Measurements from ENCODE around the gene CZIB. TPM values are rescaled to one million over a fixed set of nuclear protein-coding genes. Genes with fewer than 3 reads are reported as not detected.

The CZIB gene
- total and polyA plus RNA-seq, 4 donors, result 45.6 to 126 (median 78.1) TPM

DNA sequence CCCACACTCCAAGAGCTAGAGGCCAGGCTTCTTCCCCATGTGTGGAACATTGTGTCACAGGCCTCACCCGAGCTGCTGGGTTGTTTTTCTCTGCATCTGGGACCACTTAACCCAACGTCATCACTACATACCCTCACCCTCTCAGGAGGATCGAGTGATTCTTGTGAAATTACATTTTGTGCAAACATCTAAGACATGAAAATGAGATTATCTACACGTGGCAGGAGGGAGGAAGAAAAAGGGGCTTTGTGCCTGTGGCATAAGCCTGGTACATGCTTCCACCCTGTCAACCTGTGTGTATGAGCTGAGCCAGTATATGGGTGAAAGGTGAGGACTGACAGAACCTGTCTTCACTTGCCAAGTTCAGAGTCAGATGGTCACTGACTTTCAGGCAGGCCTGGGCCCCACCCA is 22.2 kb downstream of the CZIB start:
- no peak overlapping the region for H3K27ac ChIP-seq (ENCODE audit: low read depth in 1 of 2, low read length in 2 of 2)
- ATAC-seq (ENCODE audit: low FRiP score), result no peak
- intact Hi-C loops (cut with DNase I), result no loop called here

DNA sequence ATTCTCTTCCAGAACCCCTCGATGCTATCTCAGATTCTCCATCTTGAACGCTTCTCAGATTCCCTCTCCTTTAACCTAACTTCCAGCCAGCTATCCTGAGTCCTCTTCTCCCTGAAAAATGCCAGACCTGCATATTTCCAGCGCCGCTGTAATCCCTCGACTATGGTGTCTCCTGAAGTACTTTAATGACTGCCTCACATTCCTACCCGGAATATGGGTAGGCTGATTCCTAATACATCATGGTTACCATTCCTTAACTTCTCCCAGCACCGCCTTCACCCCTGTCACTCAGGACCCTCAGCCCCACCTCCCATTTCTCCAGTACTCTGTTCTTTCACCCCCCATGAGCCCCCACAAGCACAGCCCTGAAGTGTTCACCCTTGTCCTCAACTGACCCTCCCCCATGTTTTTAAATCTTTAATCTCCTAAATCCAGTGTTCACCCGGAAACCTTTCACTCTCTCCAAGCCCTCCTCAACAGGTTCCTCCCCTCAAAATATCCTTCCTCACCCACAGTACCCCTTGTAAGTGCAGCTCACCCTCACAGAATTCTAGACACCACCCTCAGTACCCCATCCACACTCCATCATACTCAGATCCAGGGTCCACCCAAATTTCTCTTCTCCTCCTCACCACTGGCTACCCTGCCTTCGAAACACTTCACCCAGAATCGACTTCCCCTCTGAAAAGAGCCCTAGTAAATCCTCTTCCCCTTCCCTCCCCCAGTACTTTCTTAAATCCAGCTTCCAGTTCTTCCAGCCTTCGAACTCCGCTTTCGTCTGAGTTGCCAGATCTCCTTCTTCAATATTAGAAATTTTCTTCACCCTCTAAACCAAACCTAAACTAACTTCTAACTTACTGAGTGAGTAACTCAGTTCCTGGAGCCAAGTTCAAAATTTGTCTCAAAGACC is 22.9 kb downstream of the CZIB start:
- DNase-seq (no peak), ATAC-seq (ENCODE audit: low FRiP score) (peak; percentile 3)
- Histone ChIP-seq H3K4me1 (ENCODE audit: control insufficient read depth in 1 of 2, insufficient read depth in 2 of 2, low read length in 2 of 2) (no peaks in the 10 kb centered on the region), H3K27me3 (ENCODE audit: control insufficient read depth in 1 of 2, insufficient read depth in 2 of 2, low read length in 1 of 2) (no peaks in the 10 kb centered on the region), H3K4me3 (ENCODE audit: low read length in 2 of 2) (peak overlapping the region; percentile 70 to 84), H3K9me3 (ENCODE audit: control insufficient read depth, low read length) (no peaks in the 10 kb centered on the region), H3K36me3 (ENCODE audit: control insufficient read depth in 1 of 2, insufficient read depth in 2 of 2, low read length in 1 of 2) (peaks cover 0 to 4% of the 10 kb centered on the region in 2 donors), H3K27ac (ENCODE audit: low read depth in 1 of 2, low read length in 2 of 2) (peak overlapping the region; percentile 92 to 96)
- 32 to 33% methylated on average over 13 of the region's 13 CpGs for WGBS, 2 donors
- intact Hi-C loops (cut with DNase I), result loop anchor here in 1 of 2 donors (1.0 kb wide), 1 partner anchor 23 kb away; the partner anchor contains the start of gene CZIB

More for the DNA sequence above, 22.2 kb downstream of the CZIB start:
- DNase-seq, result no peak
- peaks cover 0 to 4% of the 10 kb centered on the region in 2 donors for H3K36me3 ChIP-seq (ENCODE audit: control insufficient read depth in 1 of 2, insufficient read depth in 2 of 2, low read length in 1 of 2)
- 42 to 45% methylated on average over 4 of the region's 4 CpGs for WGBS, 2 donors
- no peaks in the 10 kb centered on the region for H3K9me3 ChIP-seq (ENCODE audit: control insufficient read depth, low read length)
- H3K27me3 ChIP-seq (ENCODE audit: control insufficient read depth in 1 of 2, insufficient read depth in 2 of 2, low read length in 1 of 2), result no peaks in the 10 kb centered on the region
- H3K4me1 ChIP-seq (ENCODE audit: control insufficient read depth in 1 of 2, insufficient read depth in 2 of 2, low read length in 2 of 2), result no peaks in the 10 kb centered on the region
- H3K4me3 ChIP-seq (ENCODE audit: low read length in 2 of 2), result no peak overlapping the region

DNA sequence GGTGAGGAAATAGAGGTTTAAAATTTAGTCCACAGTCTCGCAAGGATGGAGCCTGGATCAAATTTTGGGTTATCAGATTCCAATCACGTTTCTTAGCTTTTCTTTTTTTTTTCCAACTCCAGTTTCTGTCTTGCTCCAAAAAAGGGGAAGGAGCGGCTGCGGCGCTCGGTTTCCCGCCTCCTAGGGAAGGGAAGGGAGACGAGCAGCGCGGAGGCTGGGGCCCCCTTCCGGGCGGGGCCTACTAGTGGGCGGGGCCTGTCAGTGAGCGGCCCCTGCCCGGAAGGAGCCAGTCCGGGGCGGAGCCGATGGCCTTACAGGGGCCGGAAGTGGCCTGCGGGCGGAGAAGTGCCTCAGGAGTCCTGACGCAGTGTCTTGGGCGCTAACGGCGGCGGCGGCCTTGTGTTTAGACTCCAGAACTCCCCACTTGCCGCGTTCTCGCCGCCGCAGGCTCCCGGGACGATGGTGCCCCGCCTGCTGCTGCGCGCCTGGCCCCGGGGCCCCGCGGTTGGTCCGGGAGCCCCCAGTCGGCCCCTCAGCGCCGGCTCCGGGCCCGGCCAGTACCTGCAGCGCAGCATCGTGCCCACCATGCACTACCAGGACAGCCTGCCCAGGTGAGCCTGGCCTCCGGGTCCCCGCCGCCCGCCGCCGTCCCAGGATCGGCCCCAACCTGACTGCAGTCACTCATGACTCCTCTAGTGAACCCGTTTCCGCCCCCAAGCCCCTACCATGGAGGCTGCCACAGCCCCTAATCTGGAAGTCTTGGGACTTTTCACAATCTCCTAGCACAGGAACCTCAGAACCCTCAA is 23.7 kb downstream of the CZIB start, which contains the start of gene CPT2:
Gene CPT2 (plus strand): TSS at position 340 of the 806 bp plus-strand sequence. CDS start 120 bp downstream, at position 460.
- peak within 1 kb of the TSS; percentile 70 to 84 for H3K4me3 ChIP-seq (ENCODE audit: low read length in 2 of 2)
- H3K27ac ChIP-seq (ENCODE audit: low read depth in 1 of 2, low read length in 2 of 2), result peak within 1 kb of the TSS; percentile 92 to 96
- ATAC-seq (ENCODE audit: low FRiP score) (peak; percentile 99), DNase-seq (peak; percentile 98)
- WGBS, 2 donors, result 0% methylated on average over 41 to 57 of the region's 57 CpGs
- H3K27me3 ChIP-seq (ENCODE audit: control insufficient read depth in 1 of 2, insufficient read depth in 2 of 2, low read length in 1 of 2), result no peaks in the 10 kb centered on the region
- H3K4me1 ChIP-seq (ENCODE audit: control insufficient read depth in 1 of 2, insufficient read depth in 2 of 2, low read length in 2 of 2), result no peaks in the 10 kb centered on the region
- H3K9me3 ChIP-seq (ENCODE audit: control insufficient read depth, low read length), result no peaks in the 10 kb centered on the region
- intact Hi-C loops (cut with DNase I), result loop anchor here in 1 of 2 donors (1.0 kb wide), 1 partner anchor 24 kb away; the partner anchor contains the start of gene CZIB
- no peaks in the 10 kb centered on the region for H3K36me3 ChIP-seq (ENCODE audit: control insufficient read depth in 1 of 2, insufficient read depth in 2 of 2, low read length in 1 of 2)

DNA sequence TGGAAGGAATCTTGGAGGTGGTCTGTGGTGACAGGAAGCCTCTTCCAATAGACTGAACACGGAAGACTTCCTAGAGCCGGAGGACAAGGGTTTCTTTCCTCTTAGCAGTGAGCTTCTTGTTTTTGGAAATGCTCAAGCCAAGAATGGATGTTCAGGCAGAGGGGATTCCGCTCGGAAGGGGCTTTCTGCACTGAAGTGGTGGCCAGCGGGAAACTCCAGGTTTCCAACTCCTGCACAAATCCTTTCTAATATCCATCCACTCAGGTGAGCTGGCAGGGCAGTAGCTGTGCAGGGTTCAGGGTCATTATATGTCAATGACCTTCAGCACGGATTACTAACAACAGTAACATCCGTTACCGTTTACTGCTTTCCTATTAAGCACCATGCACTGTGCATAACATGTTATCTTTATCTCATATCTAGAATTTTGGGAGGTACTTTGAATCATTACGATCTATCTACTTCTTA is 24.4 kb downstream of the CZIB start:
- H3K27ac ChIP-seq (ENCODE audit: low read depth in 1 of 2, low read length in 2 of 2), result peak overlapping the region in 1 of 2 donors; percentile 52
- 32 to 36% methylated on average over 9 of the region's 9 CpGs for WGBS, 2 donors
- H3K4me3 ChIP-seq (ENCODE audit: low read length in 2 of 2), result peak overlapping the region; percentile 46 to 84
- intact Hi-C loops (cut with DNase I), result no loop called here
- H3K4me1 ChIP-seq (ENCODE audit: control insufficient read depth in 1 of 2, insufficient read depth in 2 of 2, low read length in 2 of 2), result no peaks in the 10 kb centered on the region
- H3K9me3 ChIP-seq (ENCODE audit: control insufficient read depth, low read length), result no peaks in the 10 kb centered on the region
- H3K27me3 ChIP-seq (ENCODE audit: control insufficient read depth in 1 of 2, insufficient read depth in 2 of 2, low read length in 1 of 2), result no peaks in the 10 kb centered on the region
- no peak for DNase-seq
- no peaks in the 10 kb centered on the region for H3K36me3 ChIP-seq (ENCODE audit: control insufficient read depth in 1 of 2, insufficient read depth in 2 of 2, low read length in 1 of 2)
- peak; percentile 40 for ATAC-seq (ENCODE audit: low FRiP score)

DNA sequence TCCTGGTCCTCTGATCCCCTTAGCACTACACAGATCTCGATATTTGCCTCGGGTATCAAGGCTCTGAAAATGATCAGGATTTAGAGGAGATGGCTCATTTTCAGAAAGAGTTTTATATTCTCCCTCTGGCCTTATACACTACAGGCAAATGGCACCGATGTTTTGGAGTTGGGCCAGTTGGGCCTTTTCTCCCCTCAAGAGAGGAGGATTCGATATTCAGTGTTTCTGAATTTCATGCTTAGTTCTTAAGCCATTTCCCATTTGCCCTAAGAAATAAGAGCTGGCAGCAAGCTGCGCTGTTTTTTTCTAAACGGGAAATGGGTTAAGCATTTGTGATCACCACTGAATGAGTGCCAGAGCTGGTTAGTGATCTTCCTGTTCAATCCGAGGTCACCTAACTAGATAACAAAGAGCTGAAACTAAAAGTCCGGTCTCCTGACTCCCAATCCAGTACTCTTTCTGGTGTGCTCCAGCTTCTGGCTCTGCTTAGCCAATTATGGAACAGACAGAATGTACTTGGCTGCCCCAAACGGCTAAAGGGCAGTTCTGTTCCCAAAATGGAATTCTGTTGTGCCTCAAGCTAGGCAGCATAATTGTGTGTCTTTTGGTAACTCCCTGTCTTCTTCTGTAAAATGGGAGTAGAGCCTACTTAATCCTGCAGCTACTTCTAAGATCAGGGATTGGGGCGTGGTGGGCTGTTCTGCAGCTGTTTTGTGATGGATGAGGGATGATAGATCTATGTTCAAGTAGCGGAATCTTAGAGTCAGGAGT is 25.0 kb downstream of the CZIB start:
- DNase-seq (no peak), ATAC-seq (ENCODE audit: low FRiP score) (peak; percentile 23)
- Histone ChIP-seq H3K27ac (ENCODE audit: low read depth in 1 of 2, low read length in 2 of 2) (peak overlapping the region in 1 of 2 donors; percentile 52), H3K27me3 (ENCODE audit: control insufficient read depth in 1 of 2, insufficient read depth in 2 of 2, low read length in 1 of 2) (no peaks in the 10 kb centered on the region), H3K4me1 (ENCODE audit: control insufficient read depth in 1 of 2, insufficient read depth in 2 of 2, low read length in 2 of 2) (no peaks in the 10 kb centered on the region), H3K9me3 (ENCODE audit: control insufficient read depth, low read length) (no peaks in the 10 kb centered on the region), H3K4me3 (ENCODE audit: low read length in 2 of 2) (no peak overlapping the region), H3K36me3 (ENCODE audit: control insufficient read depth in 1 of 2, insufficient read depth in 2 of 2, low read length in 1 of 2) (no peaks in the 10 kb centered on the region)
- intact Hi-C loops (cut with DNase I), result no loop called here
- WGBS, 2 donors, result 79 to 82% methylated on average over 11 of the region's 11 CpGs

DNA sequence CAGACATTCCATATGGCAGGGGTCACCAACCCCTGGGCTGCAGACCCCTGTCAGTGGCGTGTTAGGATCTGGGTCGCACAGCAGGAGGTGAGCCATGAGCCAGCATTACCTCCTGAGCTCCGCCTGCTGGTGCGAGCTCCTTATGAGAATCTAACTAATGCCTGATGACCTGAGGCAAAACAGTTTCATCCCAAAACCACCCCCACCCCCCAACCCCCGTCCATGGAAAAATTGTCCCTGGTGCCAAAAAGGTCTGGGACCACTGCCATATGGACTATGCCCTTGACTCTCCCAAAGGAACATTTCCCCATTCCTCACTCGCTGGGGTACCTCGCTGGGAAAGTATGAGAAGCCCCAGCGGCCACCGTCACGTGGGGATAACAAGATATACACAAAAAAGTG is 30.2 kb downstream of the CZIB start:
- H3K27ac ChIP-seq (ENCODE audit: low read depth in 1 of 2, low read length in 2 of 2), result no peak overlapping the region
- H3K36me3 ChIP-seq (ENCODE audit: control insufficient read depth in 1 of 2, insufficient read depth in 2 of 2, low read length in 1 of 2), result no peaks in the 10 kb centered on the region
- H3K4me1 ChIP-seq (ENCODE audit: control insufficient read depth in 1 of 2, insufficient read depth in 2 of 2, low read length in 2 of 2), result no peaks in the 10 kb centered on the region
- 61 to 67% methylated on average over 10 of the region's 10 CpGs for WGBS, 2 donors
- ATAC-seq (ENCODE audit: low FRiP score), result no peak
- DNase-seq, result no peak
- H3K27me3 ChIP-seq (ENCODE audit: control insufficient read depth in 1 of 2, insufficient read depth in 2 of 2, low read length in 1 of 2), result no peaks in the 10 kb centered on the region
- no peak overlapping the region for H3K4me3 ChIP-seq (ENCODE audit: low read length in 2 of 2)
- intact Hi-C loops (cut with DNase I), result no loop called here
- no peaks in the 10 kb centered on the region for H3K9me3 ChIP-seq (ENCODE audit: control insufficient read depth, low read length)

DNA sequence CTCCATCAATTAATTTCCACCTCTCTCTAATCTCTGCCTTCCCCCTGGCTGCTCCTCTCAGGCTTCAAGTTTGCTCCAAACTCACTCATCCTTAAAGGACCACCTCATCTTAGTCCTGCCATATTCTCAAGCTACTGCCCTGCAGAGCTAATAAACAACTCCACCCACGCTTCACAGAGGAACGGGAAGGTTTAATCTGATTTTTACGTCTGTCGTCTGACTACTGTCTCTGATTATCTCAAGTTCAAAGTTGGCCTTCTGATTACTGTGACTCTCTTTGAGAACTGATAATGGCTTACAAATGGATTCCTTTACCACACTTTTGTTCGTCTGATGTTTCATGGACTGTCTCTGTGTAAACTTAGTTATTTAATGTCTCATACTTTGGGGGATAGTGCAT is 31.4 kb downstream of the CZIB start:
- Histone ChIP-seq H3K27ac (ENCODE audit: low read depth in 1 of 2, low read length in 2 of 2) (no peak overlapping the region), H3K9me3 (ENCODE audit: control insufficient read depth, low read length) (no peaks in the 10 kb centered on the region), H3K4me3 (ENCODE audit: low read length in 2 of 2) (no peak overlapping the region), H3K36me3 (ENCODE audit: control insufficient read depth in 1 of 2, insufficient read depth in 2 of 2, low read length in 1 of 2) (no peaks in the 10 kb centered on the region), H3K27me3 (ENCODE audit: control insufficient read depth in 1 of 2, insufficient read depth in 2 of 2, low read length in 1 of 2) (no peaks in the 10 kb centered on the region), H3K4me1 (ENCODE audit: control insufficient read depth in 1 of 2, insufficient read depth in 2 of 2, low read length in 2 of 2) (no peaks in the 10 kb centered on the region)
- intact Hi-C loops (cut with DNase I), result loop anchor here in 1 of 2 donors (10.0 kb wide), 3 partner anchors 174 to 464 kb away; partner anchors contain the start of genes ECHDC2, SCP2 and ZYG11B
- DNase-seq, result no peak
- ATAC-seq (ENCODE audit: low FRiP score), result no peak
- WGBS, 2 donors, result 76 to 78% methylated on average over 5 of the region's 5 CpGs

DNA sequence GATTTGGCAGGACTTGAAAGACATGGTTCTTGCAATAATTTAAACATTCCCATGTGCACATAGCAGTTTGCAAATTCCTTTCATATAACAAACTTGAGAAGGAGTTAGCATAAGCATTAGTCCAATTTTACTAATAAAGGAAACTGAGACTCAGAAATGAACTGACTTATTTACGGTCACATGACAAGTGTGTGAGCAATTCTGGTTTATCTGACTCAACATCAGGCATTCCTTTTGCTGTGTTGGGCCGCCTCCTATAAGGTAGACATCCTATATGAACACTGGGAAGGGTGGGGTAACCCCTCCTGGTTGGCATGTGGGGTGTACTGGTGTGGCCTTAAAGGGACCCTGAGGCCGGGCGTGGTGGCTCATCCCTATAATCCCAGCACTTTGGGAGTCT is 32.3 kb downstream of the CZIB start:
- intact Hi-C loops (cut with DNase I), result loop anchor here in 1 of 2 donors (10.0 kb wide), 3 partner anchors 173 to 463 kb away; partner anchors contain the start of genes ECHDC2, SCP2 and ZYG11B
- no peak for DNase-seq
- H3K4me3 ChIP-seq (ENCODE audit: low read length in 2 of 2), result no peak overlapping the region
- H3K27me3 ChIP-seq (ENCODE audit: control insufficient read depth in 1 of 2, insufficient read depth in 2 of 2, low read length in 1 of 2), result no peaks in the 10 kb centered on the region
- H3K9me3 ChIP-seq (ENCODE audit: control insufficient read depth, low read length), result no peaks in the 10 kb centered on the region
- ATAC-seq (ENCODE audit: low FRiP score), result no peak
- no peak overlapping the region for H3K27ac ChIP-seq (ENCODE audit: low read depth in 1 of 2, low read length in 2 of 2)
- WGBS, 2 donors, result 86 to 88% methylated on average over 4 of the region's 4 CpGs
- no peaks in the 10 kb centered on the region for H3K4me1 ChIP-seq (ENCODE audit: control insufficient read depth in 1 of 2, insufficient read depth in 2 of 2, low read length in 2 of 2)
- H3K36me3 ChIP-seq (ENCODE audit: control insufficient read depth in 1 of 2, insufficient read depth in 2 of 2, low read length in 1 of 2), result no peaks in the 10 kb centered on the region

Measured in aorta (tissue), 5 donors.